DMS114 treated with DMSO at 0.1 percent for 48 hours (cell line): ENCODE data around the gene RPS17.
"Not testable (repeated sequence)": the region's sequence is repeated elsewhere in the genome, so short reads cannot be mapped to it uniquely, and the experiment has no call there.

Experiments
- DNase-seq: peaks from one replicate; lab custom pipeline; 2025; ENCODE audit not compliant: unreplicated experiment; lab: John Stamatoyannopoulos, UW

Gene RPS17

GRCh38 chr15:82548700-82549099, 8.4 kb upstream of the RPS17 start:
- DNase-seq: no peak

- no peak for DNase-seq
Observed at GRCh38 chr15:82545478-82545877, 5.2 kb upstream of the RPS17 start.

GRCh38 chr15:82545002-82545401, 4.7 kb upstream of the RPS17 start:
- no peak for DNase-seq

- DNase-seq: no peak
Observed at GRCh38 chr15:82544431-82544830, 4.2 kb upstream of the RPS17 start.

GRCh38 chr15:82543160-82543559, 2.9 kb upstream of the RPS17 start:
- DNase-seq: no peak

- DNase-seq: no peak
Observed at GRCh38 chr15:82540984-82541431, 751 bp upstream of the RPS17 start.

GRCh38 chr15:82539691-82540054, 584 bp downstream of the RPS17 start:
- DNase-seq: no peak

- DNase-seq: no peak
Observed at GRCh38 chr15:82538961-82539690, 1.1 kb downstream of the RPS17 start.

GRCh38 chr15:82537351-82537908, 2.8 kb downstream of the RPS17 start:
- no peak for DNase-seq

- DNase-seq: no peak
Observed at GRCh38 chr15:82536409-82537350, 3.6 kb downstream of the RPS17 start.

- no peak for DNase-seq
Observed at GRCh38 chr15:82535566-82536408, 4.5 kb downstream of the RPS17 start.

- not testable (repeated sequence) for DNase-seq
Observed at GRCh38 chr15:82535151-82535550, 5.1 kb downstream of the RPS17 start.

GRCh38 chr15:82534457-82534861, 5.8 kb downstream of the RPS17 start:
- not testable (repeated sequence) for DNase-seq

- no peak for DNase-seq
Observed at GRCh38 chr15:82533801-82534200, 6.5 kb downstream of the RPS17 start.

GRCh38 chr15:82532991-82533481, 7.2 kb downstream of the RPS17 start:
- no peak for DNase-seq

GRCh38 chr15:82532383-82532990, 7.8 kb downstream of the RPS17 start:
- no peak for DNase-seq

GRCh38 chr15:82531496-82532382, 8.5 kb downstream of the RPS17 start:
- no peak for DNase-seq

GRCh38 chr15:82530606-82531379, 9.5 kb downstream of the RPS17 start:
- DNase-seq: no peak

- no peak for DNase-seq
Observed at GRCh38 chr15:82530006-82530405, 10.3 kb downstream of the RPS17 start.
